ENCODE measurements around the gene SP1. TPM values are rescaled to one million over a fixed set of nuclear protein-coding genes. Genes with fewer than 3 reads are reported as not detected.
"Not testable (repeated sequence)": the region's sequence is repeated elsewhere in the genome, so short reads cannot be mapped to it uniquely, and the experiment has no call there.

The SP1 gene
- total and polyA plus RNA-seq, 9 donors, result 25.7 to 109 (median 85.9) TPM

GRCh38 chr12:53443955-53444354 lies 64.0 kb downstream of the SP1 start:
- Histone ChIP-seq H3K36me3 (no peaks in the 10 kb centered on the region), H3K4me3 (no peak overlapping the region), H3K9me3 (no peaks in the 10 kb centered on the region), H3K27me3 (no peaks in the 10 kb centered on the region), H3K4me1 (ENCODE audit: insufficient read depth) (peaks cover 5% of the 10 kb centered on the region), H3K27ac (no peak overlapping the region)
- WGBS, 3 donors, result 96 to 97% (median 96%) methylated on average over 4 of the region's 4 CpGs
- intact Hi-C loops (cut with DNase I), result loop anchor here in 1 of 4 donors (5.0 kb wide), 1 partner anchor 58 kb away; the partner anchor contains the start of gene TARBP2
- TF ChIP-seq POLR2A (IDR thresholded peaks at IDR 0.05), result no peak
- no peak for TF ChIP-seq CTCF (IDR thresholded peaks at IDR 0.05)
- TF ChIP-seq EP300 (IDR thresholded peaks at IDR 0.05), result no peak
- no peak for DNase-seq

GRCh38 chr12:53444593-53445325 lies 64.8 kb downstream of the SP1 start:
- H3K36me3 ChIP-seq; H3K9me3 ChIP-seq; DNase-seq; H3K27ac ChIP-seq; H3K4me1 ChIP-seq (ENCODE audit: insufficient read depth); H3K27me3 ChIP-seq; H3K4me3 ChIP-seq: not testable (repeated sequence)
- 83 to 87% (median 84%) methylated on average over 11 of the region's 11 CpGs for WGBS, 3 donors
- intact Hi-C loops (cut with DNase I), result loop anchor here in 1 of 4 donors (5.0 kb wide), 1 partner anchor 58 kb away; the partner anchor contains the start of gene TARBP2

GRCh38 chr12:53450936-53451335 lies 71.0 kb downstream of the SP1 start:
- Histone ChIP-seq H3K27me3 (no peaks in the 10 kb centered on the region), H3K9me3 (no peaks in the 10 kb centered on the region), H3K36me3 (no peaks in the 10 kb centered on the region), H3K27ac (no peak overlapping the region), H3K4me3 (no peak overlapping the region), H3K4me1 (ENCODE audit: insufficient read depth) (peaks cover 2% of the 10 kb centered on the region)
- intact Hi-C loops (cut with DNase I), result loop anchor here in 1 of 4 donors (5.0 kb wide), 1 partner anchor 36 kb away; no protein-coding TSS in a partner anchor
- TF ChIP-seq CTCF (IDR thresholded peaks at IDR 0.05) (no peak), EP300 (IDR thresholded peaks at IDR 0.05) (no peak), POLR2A (IDR thresholded peaks at IDR 0.05) (no peak)
- WGBS, 3 donors, result 86 to 92% (median 88%) methylated on average over 7 of the region's 7 CpGs
- DNase-seq, result no peak

DNA sequence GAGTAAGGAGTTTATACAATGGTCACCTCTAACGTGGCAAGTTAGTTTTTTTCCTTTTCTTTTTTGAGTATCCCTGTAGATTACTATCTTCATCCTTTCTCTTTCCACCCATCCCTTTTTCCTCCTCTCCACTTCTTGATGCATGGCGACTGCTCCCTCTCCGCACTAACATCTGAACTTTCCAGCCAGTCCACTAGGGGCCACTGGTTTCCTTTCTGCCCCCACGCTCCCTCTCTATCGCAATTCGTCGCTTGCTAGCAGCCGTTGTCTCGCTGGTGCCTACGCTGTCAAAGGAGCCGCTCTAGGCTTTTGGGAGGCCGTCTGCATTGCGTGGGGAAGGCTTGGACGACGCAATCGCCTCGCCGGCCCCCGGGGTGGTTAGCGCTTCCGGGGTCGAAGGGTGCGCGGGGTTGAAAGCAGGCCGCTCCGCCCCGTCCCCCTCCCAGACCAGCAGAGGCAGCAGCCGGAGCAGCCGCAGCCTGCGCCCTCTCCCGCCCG lies 71.7 kb downstream of the SP1 start, which contains the start of gene PCBP2:
Gene PCBP2 (plus strand): TSS at position 442 of the 498 bp plus-strand sequence. CDS start 2,699 bp downstream, outside the sequence.
- 1% methylated on average over 28 to 32 of the region's 32 CpGs for WGBS, 3 donors
- intact Hi-C loops (cut with DNase I), result loop anchor here in 3 of 4 donors (2.0 to 5.0 kb wide), 2 partner anchors 36 to 49 kb away; partner anchors contain the start of gene TARBP2 (in 2 of the 3)
- H3K36me3 ChIP-seq, result no peaks in the 10 kb centered on the region

More for the DNA sequence above, 71.7 kb downstream of the SP1 start, which contains the start of gene PCBP2:
- Histone ChIP-seq H3K9me3 (no peaks in the 10 kb centered on the region), H3K27ac (peak within 1 kb of the TSS; percentile 80 to 93), H3K4me3 (peak within 1 kb of the TSS; percentile 92), H3K4me1 (ENCODE audit: insufficient read depth) (peaks cover 2% of the 10 kb centered on the region), H3K27me3 (no peaks in the 10 kb centered on the region)
- TF ChIP-seq CTCF (IDR thresholded peaks at IDR 0.05) (peak; percentile 91 to 97 (median 97)), POLR2A (IDR thresholded peaks at IDR 0.05) (peak; percentile 70), EP300 (IDR thresholded peaks at IDR 0.05) (no peak)
- DNase-seq, result peak; percentile 97 to 98 (median 98)
